OCI-LY7 (cell line): ENCODE measurements around the gene RPL27. TPM values are rescaled to one million over a fixed set of nuclear protein-coding genes. Genes with fewer than 3 reads are reported as not detected.

Experiments
- BruUV-seq: library from RNA; stranded (reverse); fragments of 400-500 nt; replicated peaks from 2 replicates; lab custom pipeline; 2021; lab: Mats Ljungman, UMichigan
- CTCF ChIA-PET: fragments of 300-600 bp; sonication (Branson Sonifier 250); formaldehyde crosslinking; loops from one replicate; lab custom pipeline; 2022; ENCODE audit warnings: antibody characterized with exemption; ENCODE audit not compliant: unreplicated experiment; lab: Charles Lee
- POLR2A ChIA-PET: fragments of 300-600 bp; sonication (Branson Sonifier 250); formaldehyde crosslinking; loops from one replicate; lab custom pipeline; 2022; ENCODE audit warnings: antibody characterized with exemption; lab: Charles Lee
- DNase-seq: peaks from one replicate; pipeline ENCODE4 v3.0.0-alpha.2; 2015; ENCODE audit warnings: low spot score
- H2AFZ ChIP-seq: fragments of 200-600 bp; sonication (generic), shearing (Covaris generic); 2 replicates; pipeline ENCODE4 v1.6.1; 2014; ENCODE audit warnings: mild to moderate bottlenecking, antibody characterized with exemption, low read length, moderate library complexity
- H3K27ac ChIP-seq: fragments of 200-600 bp; sonication (generic); 2 replicates; pipeline ENCODE4 v1.5.1; 2014; ENCODE audit warnings: mixed run types, low read depth, mild to moderate bottlenecking, moderate library complexity, low read length, inconsistent platforms; ENCODE audit not compliant: poor library complexity, severe bottlenecking
- H3K36me3 ChIP-seq: fragments of 200-600 bp; sonication (generic); 2 replicates; pipeline ENCODE4 v1.6.1; 2014; ENCODE audit warnings: mild to moderate bottlenecking, antibody characterized with exemption, low read length, moderate library complexity, mixed read lengths; ENCODE audit not compliant: insufficient read depth
- H3K4me1 ChIP-seq: fragments of 200-600 bp; sonication (generic); 2 replicates; pipeline ENCODE4 v1.5.1; 2014; ENCODE audit warnings: mild to moderate bottlenecking, low read length; ENCODE audit not compliant: insufficient read depth, poor library complexity, severe bottlenecking
- H3K4me2 ChIP-seq: fragments of 200-600 bp; sonication (generic); 2 replicates; pipeline ENCODE4 v1.6.1; 2014; ENCODE audit warnings: mild to moderate bottlenecking, low read length
- H3K4me3 ChIP-seq: fragments of 200-600 bp; sonication (generic); 2 replicates; pipeline ENCODE4 v1.5.1; 2014; ENCODE audit warnings: mild to moderate bottlenecking, low read depth, low read length; ENCODE audit not compliant: poor library complexity, severe bottlenecking
- H3K79me2 ChIP-seq: fragments of 200-600 bp; sonication (generic); 2 replicates; pipeline ENCODE4 v1.6.1; 2016; ENCODE audit warnings: low read depth, mild to moderate bottlenecking, low read length, moderate library complexity, mixed read lengths; ENCODE audit not compliant: insufficient read depth
- H3K9me2 ChIP-seq: fragments of 200-600 bp; sonication (generic); 2 replicates; pipeline ENCODE4 v1.6.1; 2016; ENCODE audit warnings: mild to moderate bottlenecking, low read length, mixed read lengths; ENCODE audit not compliant: insufficient read depth
- H3K9me3 ChIP-seq: fragments of 200-600 bp; sonication (generic); 2 replicates; pipeline ENCODE4 v1.6.1; 2014; ENCODE audit warnings: mild to moderate bottlenecking, mixed run types, low read length, mixed read lengths
- H4K20me1 ChIP-seq: fragments of 200-600 bp; sonication (generic); 2 replicates; pipeline ENCODE4 v1.6.1; 2014; ENCODE audit warnings: mild to moderate bottlenecking, antibody characterized with exemption, low read length, moderate library complexity, mixed read lengths; ENCODE audit not compliant: insufficient read depth
- CTCF ChIP-seq: fragments of 200-600 bp; sonication (generic); conservative IDR thresholded peaks from 2 replicates; pipeline ENCODE4 v1.5.1; 2014; ENCODE audit warnings: mild to moderate bottlenecking, antibody characterized with exemption, low read length, moderate library complexity, mixed read lengths
- EZH2phosphoT487 ChIP-seq: fragments of 200-600 bp; sonication (generic); IDR thresholded peaks from 2 replicates; pipeline ENCODE4 v1.6.1; 2018; ENCODE audit warnings: low read depth, borderline replicate concordance, mild to moderate bottlenecking, mixed run types, antibody characterized with exemption, low read length, moderate library complexity, mixed read lengths
- intact Hi-C: fragments of 100-400 bp; cut with micrococcal nuclease; formaldehyde crosslinking; loops from one replicate; pipeline ENCODE4 v1.10.0; 2022; ENCODE audit not compliant: unreplicated experiment
- total RNA-seq, 2 experiments: library from RNA; depleted of rRNA in 1 of 2; stranded (reverse); fragments of >200 nt in 1 of 2; shearing (Covaris generic) in 1 of 2; gene quantifications; 2 replicates each; pipeline ENCODE4 v1.2.3, GENCODE V29; 2014 to 2022

The RPL27 gene
- total RNA-seq, 2 experiments from 2014 or later: 1,313 to 2,299 TPM

- H3K9me3 ChIP-seq: no peaks in the 10 kb centered on the region
These were observed 5.4 kb downstream of the RPL27 start for GRCh38 chr17:43003542-43004172.

GRCh38 chr17:43006639-43007551 lies 8.7 kb downstream of the RPL27 start, which contains the start of gene IFI35:
Gene IFI35 (plus strand): TSS chr17:43006784. CDS start chr17:43006948, 164 bp downstream.
- peaks cover 10% of the 10 kb centered on the region for H3K4me1 ChIP-seq
- H2AFZ ChIP-seq: peak within 1 kb of the TSS; percentile 42; the same call in 1 of the 2 replicates
- peak within 1 kb of the TSS; percentile 58 for H3K27ac ChIP-seq
- no peaks in the 10 kb centered on the region for H4K20me1 ChIP-seq
- peak; percentile 78 for DNase-seq
- intact Hi-C loops: no loop called here
- ChIA-PET CTCF (no interaction called here), POLR2A (interaction anchor here (0.5 to 0.9 kb wide), 3 partner anchors 41 to 387 kb away, joined by 3 to 5 read pairs (median 4); no protein-coding TSS in a partner anchor)
- H3K4me3 ChIP-seq: peak within 1 kb of the TSS; percentile 45
- H3K36me3 ChIP-seq: peaks cover 41% of the 10 kb centered on the region
- no peaks in the 10 kb centered on the region for H3K9me2 ChIP-seq
- no peaks in the 10 kb centered on the region for H3K9me3 ChIP-seq
- no TSS peak for BruUV-seq
- TF ChIP-seq CTCF (peak; percentile 70), EZH2phosphoT487 (no peak)
- peak within 1 kb of the TSS; percentile 66 for H3K4me2 ChIP-seq
- H3K79me2 ChIP-seq: no peaks in the 10 kb centered on the region

More at GRCh38 chr17:43003542-43004172, 5.4 kb downstream of the RPL27 start:
- no peak for TF ChIP-seq CTCF
- no peak overlapping the region for H3K4me2 ChIP-seq
- ChIA-PET CTCF (no interaction called here), POLR2A (no interaction called here)
- no peak for DNase-seq
- peaks cover 14% of the 10 kb centered on the region; the same call in 1 of the 2 replicates for H4K20me1 ChIP-seq
- H2AFZ ChIP-seq: no peak overlapping the region
- no peaks in the 10 kb centered on the region for H3K9me2 ChIP-seq
- H3K36me3 ChIP-seq: peaks cover 73% of the 10 kb centered on the region
- peak overlapping the region; percentile 9 for H3K27ac ChIP-seq
- no TSS peak for BruUV-seq
- H3K4me1 ChIP-seq: peaks cover 21% of the 10 kb centered on the region
- no peak overlapping the region for H3K4me3 ChIP-seq
- intact Hi-C loops: no loop called here
- peaks cover 26% of the 10 kb centered on the region for H3K79me2 ChIP-seq
